Gastroesophageal sphincter (tissue), 4 donors: ENCODE measurements around the gene THOC3. TPM values are rescaled to one million over a fixed set of nuclear protein-coding genes. Genes with fewer than 3 reads are reported as not detected.
"Not testable (repeated sequence)": the region's sequence is repeated elsewhere in the genome, so short reads cannot be mapped to it uniquely, and the experiment has no call there.

ENCODE experiments used
- ATAC-seq: fragments of 150-250 bp; one replicate; pipeline ENCODE4 v1.9.1; 2016; ENCODE audit warnings: mild to moderate bottlenecking, moderate library complexity
- H3K27ac ChIP-seq, 4 donors: fragments of 200-600 bp; sonication (generic) in 3 of 4; 1 replicate in 3 of 4; 2 replicates in 1 of 4; pipeline ENCODE4 v1.5.1; 2016 to 2019
- H3K27me3 ChIP-seq: fragments of 200-600 bp; sonication (generic); one replicate; pipeline ENCODE4 v1.5.1; 2019
- H3K36me3 ChIP-seq, 2 donors: fragments of 200-600 bp; sonication (generic); one replicate each; pipeline ENCODE4 v1.5.1; 2019; ENCODE audit warnings: control low read depth in 1 of 2
- H3K4me1 ChIP-seq, 3 donors: fragments of 200-600 bp; sonication (generic); 1 replicate in 2 of 3; 2 replicates in 1 of 3; pipeline ENCODE4 v1.5.1; 2016 to 2019; ENCODE audit warnings: control low read depth in 2 of 3
- H3K4me3 ChIP-seq, 2 donors: fragments of 200-600 bp; sonication (generic); one replicate each; pipeline ENCODE4 v1.5.1; 2019; ENCODE audit warnings: mild to moderate bottlenecking in 1 of 2, moderate library complexity in 1 of 2
- H3K9me3 ChIP-seq, 3 donors: fragments of 200-600 bp; sonication (generic); one replicate each; pipeline ENCODE4 v1.5.1; 2017 to 2019; ENCODE audit warnings: control low read depth in 2 of 3
- EP300 ChIP-seq: sonication (generic); formaldehyde crosslinking; IDR thresholded peaks from one replicate; pipeline ENCODE4 v1.6.1; 2017; ENCODE audit warnings: antibody characterized with exemption, mild to moderate bottlenecking
- POLR2A ChIP-seq, 2 donors: fragments of 450-650 bp; IDR thresholded peaks; one replicate each; pipeline ENCODE4 v1.6.1; 2017; ENCODE audit warnings: antibody characterized with exemption in 2 of 2, mild to moderate bottlenecking in 2 of 2, moderate library complexity in 1 of 2
- POLR2AphosphoS5 ChIP-seq: sonication (generic); formaldehyde crosslinking; IDR thresholded peaks from one replicate; pipeline ENCODE4 v1.6.1; 2017; ENCODE audit warnings: antibody characterized with exemption
- WGBS, 2 donors: methylation state at CpG; one replicate each; pipeline ENCODE4 v1.1.5; 2018; ENCODE audit warnings: low coverage in 1 of 2; 5-methylcytosine and 5-hydroxymethylcytosine counted together
- total RNA-seq, 4 donors: library from RNA; depleted of rRNA; stranded (reverse); fragments of >200 nt; gene quantifications; one replicate each; pipeline ENCODE4 v1.1.0, GENCODE V29; 2016
- TF ChIP-seq, protein P1 (sequence below), 4 experiments: fragments of 200-600 bp in 2 of 4; fragments of 450-650 bp in 2 of 4; sonication (generic) in 1 of 4; IDR thresholded peaks; one replicate each; pipeline ENCODE4 v1.5.1; 2017 to 2019; ENCODE audit warnings: antibody characterized with exemption in 4 of 4, mild to moderate bottlenecking in 2 of 4, moderate library complexity in 2 of 4

The THOC3 gene
- total RNA-seq, 4 donors from 2014 or later = 21.1 to 44.3 (median 28.4) TPM

DNA sequence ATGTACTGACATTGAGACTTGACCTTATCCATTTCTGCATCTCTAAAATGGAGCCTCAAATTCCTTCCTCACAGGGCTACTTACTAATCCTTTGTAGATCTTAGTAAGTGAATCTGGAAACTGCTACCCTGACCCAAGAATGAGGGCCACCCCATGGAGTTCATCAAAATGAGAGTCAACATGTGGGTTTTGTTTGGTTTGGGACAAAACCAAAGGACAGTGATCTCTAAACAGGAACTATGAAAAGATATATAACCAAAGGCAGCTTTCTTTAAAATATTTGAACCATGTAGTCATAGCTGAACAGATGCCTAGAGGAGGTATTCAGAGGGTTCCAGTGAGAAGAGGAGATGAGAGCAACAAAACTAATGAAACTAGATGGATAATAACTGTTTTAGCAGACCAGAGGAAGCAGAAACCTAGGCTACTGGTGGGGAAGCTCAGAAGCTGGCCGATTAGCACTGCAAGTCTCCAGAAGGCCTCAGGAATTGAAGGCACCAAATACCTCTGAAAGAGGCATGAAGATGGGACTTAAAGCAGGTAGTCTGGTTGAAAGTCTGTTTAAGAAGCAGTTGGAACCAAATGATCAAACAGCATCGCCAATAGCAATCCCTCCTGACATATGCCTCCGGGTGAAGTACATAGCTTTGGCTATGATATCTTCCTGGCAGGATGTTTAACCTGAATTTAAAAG lies 45.8 kb downstream of the THOC3 start:
- Histone ChIP-seq H3K4me3 (no peak overlapping the region), H3K36me3 (no peaks in the 10 kb centered on the region), H3K27ac (no peak overlapping the region), H3K27me3 (no peaks in the 10 kb centered on the region), H3K9me3 (no peaks in the 10 kb centered on the region), H3K4me1 (no peaks in the 10 kb centered on the region)
- ATAC-seq = no peak
- no peak for TF ChIP-seq EP300
- no peak for TF ChIP-seq POLR2AphosphoS5
- no peak for TF ChIP-seq POLR2A (IDR thresholded peaks at IDR 0.05)
- TF ChIP-seq, protein P1, sequence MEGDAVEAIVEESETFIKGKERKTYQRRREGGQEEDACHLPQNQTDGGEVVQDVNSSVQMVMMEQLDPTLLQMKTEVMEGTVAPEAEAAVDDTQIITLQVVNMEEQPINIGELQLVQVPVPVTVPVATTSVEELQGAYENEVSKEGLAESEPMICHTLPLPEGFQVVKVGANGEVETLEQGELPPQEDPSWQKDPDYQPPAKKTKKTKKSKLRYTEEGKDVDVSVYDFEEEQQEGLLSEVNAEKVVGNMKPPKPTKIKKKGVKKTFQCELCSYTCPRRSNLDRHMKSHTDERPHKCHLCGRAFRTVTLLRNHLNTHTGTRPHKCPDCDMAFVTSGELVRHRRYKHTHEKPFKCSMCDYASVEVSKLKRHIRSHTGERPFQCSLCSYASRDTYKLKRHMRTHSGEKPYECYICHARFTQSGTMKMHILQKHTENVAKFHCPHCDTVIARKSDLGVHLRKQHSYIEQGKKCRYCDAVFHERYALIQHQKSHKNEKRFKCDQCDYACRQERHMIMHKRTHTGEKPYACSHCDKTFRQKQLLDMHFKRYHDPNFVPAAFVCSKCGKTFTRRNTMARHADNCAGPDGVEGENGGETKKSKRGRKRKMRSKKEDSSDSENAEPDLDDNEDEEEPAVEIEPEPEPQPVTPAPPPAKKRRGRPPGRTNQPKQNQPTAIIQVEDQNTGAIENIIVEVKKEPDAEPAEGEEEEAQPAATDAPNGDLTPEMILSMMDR (IDR thresholded peaks at IDR 0.05) = no peak
- 82 to 98% methylated on average over 3 of the region's 3 CpGs for WGBS, 2 donors

DNA sequence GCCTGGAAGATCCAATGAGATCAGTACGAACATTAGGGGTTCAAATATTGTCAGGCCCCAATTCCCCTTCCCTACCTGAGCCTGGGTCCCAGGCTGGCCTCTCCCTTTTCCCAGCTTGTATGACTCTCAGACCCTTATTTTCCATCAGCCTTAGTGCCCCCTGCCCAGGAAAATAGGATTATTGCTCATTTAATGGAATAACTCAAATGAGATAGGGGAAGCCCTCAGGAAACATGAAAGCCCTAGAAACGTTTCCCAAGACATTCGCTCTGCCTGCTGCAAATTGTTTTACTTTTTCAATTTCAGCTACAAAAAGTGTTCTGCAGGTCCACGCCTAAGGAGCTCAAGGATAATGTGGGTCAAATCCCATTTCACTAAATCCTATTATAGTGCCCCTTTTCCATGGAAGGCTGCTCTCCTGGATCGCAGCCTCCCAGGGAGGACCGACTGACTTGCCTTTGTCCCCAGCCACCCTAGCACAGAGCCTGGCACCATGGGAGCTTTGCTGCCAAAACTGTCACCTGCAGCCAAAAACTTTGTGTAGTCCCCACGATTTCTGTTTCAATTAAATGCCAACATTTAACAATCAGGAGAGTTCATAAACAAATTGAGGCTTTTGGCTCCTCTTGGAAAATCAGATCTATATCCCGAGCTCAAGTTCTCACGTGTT lies 46.9 kb downstream of the THOC3 start:
- Histone ChIP-seq H3K4me1 (no peaks in the 10 kb centered on the region), H3K27ac (no peak overlapping the region), H3K4me3 (no peak overlapping the region), H3K27me3 (no peaks in the 10 kb centered on the region), H3K36me3 (no peaks in the 10 kb centered on the region), H3K9me3 (no peaks in the 10 kb centered on the region)
- no peak for ATAC-seq
- 85 to 91% methylated on average over 9 of the region's 9 CpGs for WGBS, 2 donors
- TF ChIP-seq, protein P1 (IDR thresholded peaks at IDR 0.05) = no peak
- TF ChIP-seq POLR2AphosphoS5 = no peak

DNA sequence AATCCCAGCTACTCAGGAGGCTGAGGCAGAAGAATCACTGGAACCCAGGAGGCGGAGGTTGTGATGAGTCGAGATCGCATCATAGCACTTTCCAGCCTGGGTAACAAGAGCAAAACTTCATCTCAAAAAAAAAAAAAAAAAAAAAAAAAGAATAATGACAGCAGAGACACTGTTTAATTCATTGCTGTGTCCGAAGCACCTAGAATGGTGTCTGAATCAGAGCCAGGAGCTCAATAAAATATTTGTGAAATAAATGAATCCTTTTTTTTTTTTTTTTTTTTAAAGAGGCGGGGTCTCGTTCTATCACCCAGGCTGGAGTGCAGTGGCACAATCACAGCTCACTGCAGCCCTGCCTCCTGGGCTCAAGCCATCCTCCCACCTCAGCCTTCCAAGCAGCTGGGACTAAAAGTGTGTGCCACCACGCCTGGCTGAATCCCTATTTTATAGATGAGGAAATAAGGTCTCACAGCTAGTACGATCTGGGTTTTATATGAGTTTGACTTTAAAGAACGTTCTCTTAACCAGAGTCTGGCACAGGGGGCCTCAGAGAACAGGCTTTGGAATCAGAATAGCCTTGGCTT lies 47.8 kb downstream of the THOC3 start:
- no peaks in the 10 kb centered on the region for H3K4me1 ChIP-seq
- ATAC-seq = no peak
- no peak overlapping the region for H3K27ac ChIP-seq
- H3K4me3 ChIP-seq = no peak overlapping the region
- WGBS, 2 donors = 77 to 86% methylated on average over 9 of the region's 9 CpGs
- no peaks in the 10 kb centered on the region for H3K36me3 ChIP-seq
- no peaks in the 10 kb centered on the region for H3K27me3 ChIP-seq
- TF ChIP-seq POLR2A (IDR thresholded peaks at IDR 0.05) (no peak), POLR2AphosphoS5 (no peak), EP300 (no peak)
- TF ChIP-seq, protein P1 (IDR thresholded peaks at IDR 0.05) = no peak
- H3K9me3 ChIP-seq = no peaks in the 10 kb centered on the region

DNA sequence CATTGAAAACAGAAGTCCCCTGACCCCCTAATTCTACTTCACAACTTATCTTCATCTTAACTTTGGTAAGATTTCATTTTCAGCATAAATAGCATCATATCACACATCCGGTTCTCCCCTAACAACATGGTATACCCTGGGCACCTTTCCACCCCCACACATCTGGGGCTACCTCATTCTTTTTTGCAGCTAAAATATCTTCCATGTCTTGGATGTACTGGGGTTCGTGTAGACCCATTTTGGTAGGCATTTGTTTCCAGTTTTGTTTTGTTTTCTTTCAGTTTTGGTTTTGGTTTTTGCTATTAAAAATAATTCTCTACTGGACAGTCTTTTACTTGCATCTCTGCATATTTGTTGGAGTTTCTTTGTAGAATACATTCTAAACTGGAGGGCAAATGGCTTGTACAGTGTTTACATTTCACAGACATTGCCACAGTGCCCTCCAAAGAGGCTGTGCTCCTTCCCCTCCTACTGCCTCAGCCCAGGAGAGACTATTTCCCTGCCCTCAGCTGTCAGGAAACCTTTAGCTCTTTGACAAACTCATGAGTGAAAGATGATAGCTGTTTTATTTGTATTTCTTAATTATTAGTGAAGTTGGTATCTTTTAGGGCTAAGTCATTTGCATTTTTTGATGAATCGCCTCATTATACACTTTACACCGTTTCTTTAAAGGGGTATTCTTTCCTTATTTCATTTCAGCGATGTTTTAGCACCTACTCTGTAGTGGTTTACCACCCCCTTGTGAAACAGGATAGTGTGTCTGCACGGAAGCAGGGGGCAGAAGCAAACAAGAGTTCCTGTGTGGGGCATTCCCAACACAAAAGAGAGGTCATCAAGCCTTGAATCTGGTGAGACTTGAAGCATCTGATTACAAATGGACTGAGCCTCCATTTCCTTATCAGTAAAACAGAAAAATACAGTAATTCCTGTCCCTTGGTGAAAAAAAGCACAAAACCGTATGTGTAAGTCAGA lies 52.8 kb downstream of the THOC3 start:
- not testable (repeated sequence) for H3K36me3 ChIP-seq, H3K27ac ChIP-seq, H3K4me1 ChIP-seq, H3K9me3 ChIP-seq, ATAC-seq, H3K4me3 ChIP-seq, H3K27me3 ChIP-seq
- 52 to 61% methylated on average over 3 of the region's 7 CpGs for WGBS, 2 donors

DNA sequence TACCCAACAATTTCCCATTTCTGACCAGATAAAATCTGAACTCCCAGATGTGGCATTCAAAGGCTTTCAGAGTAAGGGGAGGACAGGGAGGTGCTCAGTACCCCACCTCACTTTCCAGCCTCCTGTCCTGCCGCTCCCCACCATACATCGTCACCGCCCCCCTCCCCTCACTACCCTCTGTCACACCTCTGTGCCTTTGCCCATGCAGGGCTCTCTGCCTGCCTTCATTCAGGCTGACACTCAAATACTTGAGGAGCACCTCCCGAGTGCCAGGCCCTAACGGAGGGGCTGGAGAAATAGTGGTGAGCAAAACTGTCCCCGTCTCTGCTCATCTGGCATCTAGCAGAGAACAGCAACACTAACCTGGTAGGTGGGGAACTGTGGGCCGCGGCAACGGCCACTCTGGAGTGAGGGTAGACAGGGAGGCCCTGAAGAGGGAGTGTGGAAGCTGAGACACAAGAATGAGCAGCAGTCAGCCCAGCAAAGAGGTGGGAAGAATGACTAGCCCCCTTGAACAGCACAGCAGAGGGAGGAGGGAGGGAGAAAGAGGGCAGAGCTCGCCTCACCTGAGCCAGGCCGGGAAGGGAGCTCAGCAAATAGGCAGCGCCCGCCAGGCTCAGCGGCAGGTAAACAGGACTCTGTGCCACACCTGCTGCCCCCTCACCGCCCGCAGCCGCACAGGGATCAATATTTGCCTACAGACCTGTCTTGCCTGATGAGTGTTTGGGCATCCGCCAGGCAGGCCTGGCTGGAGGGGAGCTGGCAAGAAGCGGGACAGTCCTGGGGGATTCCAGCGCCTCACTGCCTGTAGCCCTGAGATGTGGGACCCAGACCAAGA lies 54.1 kb downstream of the THOC3 start:
- WGBS, 2 donors = no CpG with 5 or more reads among the region's 20 CpGs
- H3K27me3 ChIP-seq, H3K36me3 ChIP-seq, H3K4me1 ChIP-seq, H3K9me3 ChIP-seq, H3K4me3 ChIP-seq, ATAC-seq, H3K27ac ChIP-seq: not testable (repeated sequence)

DNA sequence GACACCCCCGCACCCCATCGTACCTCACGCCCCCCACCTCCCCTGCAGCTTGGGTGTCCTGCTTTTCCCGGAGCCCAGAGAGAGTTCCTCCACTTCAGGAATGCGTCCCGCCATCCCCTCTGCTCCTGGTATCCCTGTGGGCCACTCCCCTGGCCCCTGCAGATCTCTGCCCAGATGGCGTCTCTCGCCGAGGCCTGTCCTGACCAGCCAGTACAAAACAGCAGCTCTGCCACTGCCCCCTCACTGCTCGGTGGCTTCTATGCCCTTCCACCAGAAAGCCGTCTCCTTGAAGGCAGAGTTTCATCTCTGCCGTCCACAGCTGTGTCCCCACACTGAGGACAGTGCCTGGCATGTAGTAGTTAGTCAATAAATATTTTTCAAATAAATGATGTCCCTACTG lies 58.0 kb downstream of the THOC3 start:
- H3K36me3 ChIP-seq, H3K27me3 ChIP-seq, H3K27ac ChIP-seq, ATAC-seq, H3K4me3 ChIP-seq, H3K4me1 ChIP-seq, H3K9me3 ChIP-seq: not testable (repeated sequence)
- WGBS, 2 donors = 66% methylated on average over 9 of the region's 12 CpGs; no CpG with 5 or more reads in 1 of the 2 donors
